GM19463 (cell line): ENCODE data around the gene LLGL2.

ENCODE experiments used
- ATAC-seq: cut with Tn5 transposase; IDR thresholded peaks from one replicate; pipeline ENCODE4 v1.9.1; 2021; ENCODE audit warnings: mild to moderate bottlenecking, moderate library complexity; ENCODE audit not compliant: unreplicated experiment

LLGL2 gene

DNA sequence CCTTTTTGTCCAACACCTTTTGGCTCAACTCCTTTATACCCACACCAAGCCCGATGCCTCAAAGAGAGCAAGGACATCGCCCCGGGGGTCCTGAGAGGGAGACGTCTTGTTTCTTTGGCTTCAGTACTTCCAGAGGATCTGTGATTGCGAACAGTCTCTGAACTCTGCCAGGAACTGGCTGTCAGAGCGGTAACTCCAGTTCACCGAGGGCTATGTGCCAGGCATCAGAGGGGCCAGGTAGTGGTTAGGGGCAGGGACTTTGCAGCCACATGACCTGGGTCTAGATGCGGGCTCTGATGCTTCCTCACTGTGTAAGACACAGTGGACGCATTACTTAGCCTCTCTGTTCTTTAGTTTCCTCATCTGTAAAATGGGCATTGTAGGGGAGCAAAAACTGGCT lies 21.6 kb downstream of the LLGL2 start:
- no peak for ATAC-seq

DNA sequence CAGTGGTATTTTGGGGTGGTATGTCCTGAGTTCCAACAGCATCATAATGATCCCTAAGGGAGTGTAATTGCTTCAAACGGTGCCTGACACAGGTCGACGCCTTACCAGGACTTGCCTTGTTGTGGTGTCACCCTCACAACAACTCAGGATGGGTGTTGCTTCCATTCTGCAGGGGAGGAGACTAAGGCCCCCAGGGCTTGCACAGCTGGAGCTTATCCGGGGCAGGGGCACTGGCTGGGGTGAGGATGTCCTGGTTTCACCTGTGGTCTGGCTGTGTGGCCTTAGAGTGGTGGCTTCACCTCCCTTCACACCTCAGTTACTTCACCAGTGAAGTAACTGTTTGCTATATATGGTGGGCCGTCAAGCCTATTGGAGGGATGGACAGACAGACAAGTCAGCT lies 23.3 kb downstream of the LLGL2 start:
- no peak for ATAC-seq

DNA sequence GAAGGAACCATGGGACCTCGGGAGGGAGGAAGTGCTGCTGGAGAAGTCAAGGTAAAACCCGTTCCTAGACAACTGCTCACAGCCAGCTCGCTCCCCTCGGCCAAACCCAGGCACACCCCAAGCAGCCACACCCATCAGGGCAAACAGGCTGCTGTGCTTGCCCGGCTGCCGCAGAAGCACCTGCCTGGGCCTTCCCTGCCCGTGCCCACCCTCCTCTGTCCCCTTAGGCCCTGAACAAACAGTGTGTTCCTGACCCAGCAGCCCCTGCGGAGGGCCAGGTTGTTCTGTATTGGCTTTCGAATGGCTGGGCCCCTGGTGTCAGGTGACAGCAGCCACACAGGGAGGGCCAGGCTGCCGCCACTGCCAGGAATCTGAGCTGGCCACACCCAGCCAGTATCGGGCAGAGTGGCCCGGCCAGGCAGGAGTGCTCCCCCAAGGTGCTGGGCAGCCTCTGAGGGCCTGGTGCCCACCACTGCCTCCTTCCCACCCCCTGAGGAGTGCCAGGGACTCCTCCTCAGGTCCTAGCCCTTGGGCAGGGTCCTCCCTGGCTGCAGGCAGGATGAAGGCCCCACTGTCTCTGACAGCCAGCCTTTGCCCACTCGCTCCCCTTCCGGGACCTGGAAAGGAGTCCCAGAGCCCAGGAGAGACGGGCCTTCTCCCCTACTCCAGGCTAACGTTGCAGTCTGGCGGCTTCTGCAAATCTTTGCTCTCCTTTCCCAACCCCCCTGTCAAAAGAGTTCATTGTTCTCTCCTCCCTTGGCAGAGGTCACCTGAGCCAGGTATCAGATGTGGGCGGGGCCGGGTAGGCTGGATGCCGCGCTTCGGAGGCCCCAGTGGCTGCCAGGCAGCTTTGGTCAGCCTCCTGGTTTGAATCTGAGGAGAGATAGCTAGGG lies 24.0 kb downstream of the LLGL2 start:
- no peak for ATAC-seq

DNA sequence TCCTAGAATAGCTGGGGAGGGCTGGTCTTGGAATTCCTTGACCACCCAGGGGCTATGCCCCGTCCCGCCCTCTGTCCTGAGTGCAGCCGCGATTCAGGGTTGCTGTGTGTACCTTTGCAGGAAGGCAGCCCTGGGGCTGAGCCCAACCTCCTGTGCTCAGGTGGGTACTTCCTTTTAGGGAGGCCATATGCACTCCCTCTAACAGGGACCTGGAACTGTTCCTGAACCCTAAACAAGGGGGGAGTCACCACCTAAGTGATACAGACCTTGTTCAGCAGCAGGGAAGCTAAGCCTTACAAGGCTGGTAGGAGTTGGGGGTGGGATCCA lies 24.6 kb downstream of the LLGL2 start:
- ATAC-seq = no peak

DNA sequence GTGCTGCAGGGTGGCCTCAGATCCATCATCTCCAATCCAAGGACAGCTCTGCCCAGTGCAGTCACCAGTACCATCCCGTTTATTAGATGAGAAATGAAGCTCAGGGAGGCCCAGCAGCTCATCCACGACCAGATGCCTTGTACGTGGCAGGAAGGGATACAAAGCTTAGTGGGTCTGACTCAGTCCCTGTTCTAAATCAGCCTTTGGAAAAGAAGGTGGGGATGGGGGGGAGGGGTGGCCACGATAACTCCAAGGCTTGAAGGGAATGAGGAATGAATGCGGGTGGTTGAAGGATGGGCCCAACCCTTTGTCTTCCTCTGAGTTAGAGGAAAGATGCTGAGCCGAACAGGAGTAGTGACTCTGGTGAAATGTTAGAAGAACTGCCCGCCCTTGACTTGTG lies 25.8 kb downstream of the LLGL2 start:
- no peak for ATAC-seq

DNA sequence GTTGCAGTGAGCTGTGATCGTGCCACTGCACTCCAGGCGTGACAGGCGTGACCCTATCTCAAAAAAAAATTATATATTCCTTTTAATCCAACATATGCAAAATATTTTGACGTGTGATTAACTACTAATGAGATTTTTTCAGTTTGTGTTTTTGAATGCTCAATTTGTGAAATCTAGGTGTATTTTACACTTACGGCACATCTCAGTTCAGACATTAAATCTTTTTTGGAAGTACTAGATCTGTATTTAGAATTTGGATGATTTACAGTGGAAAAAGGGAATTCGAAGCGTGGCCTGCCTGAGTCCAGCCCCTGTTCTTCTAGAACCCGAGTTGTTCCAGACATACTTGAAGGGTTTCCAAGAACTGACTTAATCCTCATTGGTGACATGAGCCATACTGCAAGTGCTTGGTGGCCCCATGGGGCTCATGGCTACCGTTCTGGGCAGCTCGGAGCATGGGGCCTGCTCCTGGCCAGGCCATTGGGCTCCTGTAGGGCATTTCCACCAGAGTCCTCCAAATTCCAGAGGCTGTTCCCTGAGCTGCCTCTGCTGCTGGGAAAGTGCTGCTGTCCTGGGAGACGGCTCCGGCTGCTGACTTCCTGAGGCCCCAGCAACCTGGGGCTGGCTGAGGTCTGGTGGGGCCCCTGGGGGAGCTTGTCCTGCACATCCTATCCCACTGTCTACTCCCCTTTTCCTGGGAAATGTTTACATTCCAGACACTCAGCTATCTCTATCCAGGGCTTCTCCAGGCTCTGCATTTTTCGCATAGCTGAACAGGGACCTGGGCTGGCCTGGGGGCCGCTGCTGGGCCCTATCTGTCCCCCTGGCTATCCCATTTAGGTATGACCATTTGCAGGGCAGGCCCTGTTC lies 27.2 kb downstream of the LLGL2 start:
- no peak for ATAC-seq

DNA sequence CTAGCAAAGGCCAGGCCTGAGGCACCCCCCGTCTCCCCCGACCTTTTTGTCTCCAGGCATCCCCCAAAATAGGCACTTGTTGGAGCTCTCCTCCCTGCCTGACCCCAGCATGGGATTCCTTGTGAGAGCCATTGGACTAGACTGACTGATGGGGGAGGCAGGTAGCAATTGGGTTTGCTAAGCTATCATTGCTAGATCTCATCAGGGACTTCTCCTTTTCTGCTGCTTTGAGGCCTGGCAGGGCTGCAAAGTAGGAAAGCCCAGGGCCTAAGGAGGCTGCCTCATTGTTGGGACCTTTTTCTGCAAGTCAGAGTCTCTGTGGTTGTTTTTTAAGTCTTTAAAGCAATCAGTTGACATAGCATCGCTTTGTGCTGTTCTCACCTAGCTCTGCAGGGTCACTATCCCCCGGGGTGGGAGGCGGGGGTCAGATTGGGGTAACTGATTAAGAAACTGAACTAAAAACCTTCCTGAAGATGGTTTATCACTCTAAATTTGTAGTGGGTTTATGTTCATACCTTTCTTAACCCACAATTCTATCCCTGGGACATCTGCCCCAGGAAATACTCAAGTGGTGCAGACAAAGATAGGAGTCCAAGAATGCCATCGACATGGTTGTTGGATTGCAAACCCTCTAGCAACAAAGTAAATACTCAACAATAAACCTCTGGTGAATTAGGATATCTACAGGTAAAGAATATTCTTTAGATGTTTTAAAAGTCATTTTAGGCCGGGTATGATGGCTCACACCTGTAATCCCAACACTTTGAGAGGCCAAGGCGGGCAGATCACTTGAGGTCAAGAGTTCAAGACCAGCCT lies 28.0 kb downstream of the LLGL2 start:
- ATAC-seq = no peak

DNA sequence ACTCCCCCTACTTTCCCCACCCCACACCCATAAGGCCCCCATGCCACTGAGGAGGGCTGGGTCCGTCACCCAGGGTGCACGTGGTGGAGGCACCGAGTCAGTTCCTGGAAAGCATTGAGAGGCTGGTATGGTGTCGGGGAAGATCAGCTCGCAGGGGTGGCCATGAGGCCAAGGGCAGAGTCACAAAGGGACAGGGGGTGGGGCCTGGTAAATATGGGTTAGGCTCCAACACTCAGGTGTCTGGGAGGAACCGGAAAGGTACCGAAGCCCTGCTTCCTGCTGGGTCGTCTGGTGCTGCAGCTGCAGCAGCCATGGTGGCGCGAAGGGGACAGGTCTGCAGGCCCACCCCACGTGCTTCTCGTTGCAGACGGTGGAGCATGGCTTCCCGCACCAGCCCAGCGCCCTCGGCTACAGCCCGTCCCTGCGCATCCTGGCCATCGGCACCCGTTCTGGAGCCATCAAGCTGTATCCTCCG lies 30.2 kb downstream of the LLGL2 start:
- no peak for ATAC-seq

DNA sequence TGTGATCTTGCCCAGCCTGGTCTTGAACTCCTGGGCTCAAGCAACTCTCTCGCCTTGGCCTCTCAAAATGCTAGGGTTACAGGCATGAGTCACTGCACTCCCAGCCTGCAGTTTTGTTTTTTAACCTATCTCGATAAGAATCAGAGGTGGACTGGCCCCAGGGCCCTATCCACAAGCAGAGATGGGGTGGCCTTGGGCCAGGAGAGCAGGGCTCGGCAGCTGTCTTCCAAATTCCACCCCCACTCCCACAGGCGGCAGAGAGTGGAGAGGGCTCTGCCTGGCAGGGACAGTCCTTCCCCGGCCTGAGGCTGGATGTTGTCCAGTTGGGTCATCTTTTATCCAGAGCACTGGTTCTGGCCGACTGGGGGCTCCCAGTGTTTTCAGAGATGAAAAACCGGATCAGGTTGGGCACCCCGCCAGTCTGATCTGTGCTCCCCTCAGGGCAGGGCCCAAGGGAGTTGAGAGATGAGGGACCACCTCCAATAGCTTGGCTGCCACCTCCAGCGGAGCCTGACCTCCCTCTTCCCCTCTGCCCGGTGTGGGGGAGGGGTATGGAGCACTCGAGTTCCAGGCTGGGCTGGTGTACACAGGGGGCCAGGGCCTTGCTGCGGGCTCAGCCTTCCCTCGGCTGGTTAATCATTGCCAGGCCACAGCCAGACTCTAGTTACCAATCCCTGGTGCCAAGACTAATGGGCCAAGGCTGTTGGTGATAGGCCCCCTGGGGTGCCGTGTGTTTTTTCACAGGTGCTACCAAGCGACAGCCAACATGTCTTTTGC lies 31.8 kb downstream of the LLGL2 start:
- ATAC-seq = no peak

DNA sequence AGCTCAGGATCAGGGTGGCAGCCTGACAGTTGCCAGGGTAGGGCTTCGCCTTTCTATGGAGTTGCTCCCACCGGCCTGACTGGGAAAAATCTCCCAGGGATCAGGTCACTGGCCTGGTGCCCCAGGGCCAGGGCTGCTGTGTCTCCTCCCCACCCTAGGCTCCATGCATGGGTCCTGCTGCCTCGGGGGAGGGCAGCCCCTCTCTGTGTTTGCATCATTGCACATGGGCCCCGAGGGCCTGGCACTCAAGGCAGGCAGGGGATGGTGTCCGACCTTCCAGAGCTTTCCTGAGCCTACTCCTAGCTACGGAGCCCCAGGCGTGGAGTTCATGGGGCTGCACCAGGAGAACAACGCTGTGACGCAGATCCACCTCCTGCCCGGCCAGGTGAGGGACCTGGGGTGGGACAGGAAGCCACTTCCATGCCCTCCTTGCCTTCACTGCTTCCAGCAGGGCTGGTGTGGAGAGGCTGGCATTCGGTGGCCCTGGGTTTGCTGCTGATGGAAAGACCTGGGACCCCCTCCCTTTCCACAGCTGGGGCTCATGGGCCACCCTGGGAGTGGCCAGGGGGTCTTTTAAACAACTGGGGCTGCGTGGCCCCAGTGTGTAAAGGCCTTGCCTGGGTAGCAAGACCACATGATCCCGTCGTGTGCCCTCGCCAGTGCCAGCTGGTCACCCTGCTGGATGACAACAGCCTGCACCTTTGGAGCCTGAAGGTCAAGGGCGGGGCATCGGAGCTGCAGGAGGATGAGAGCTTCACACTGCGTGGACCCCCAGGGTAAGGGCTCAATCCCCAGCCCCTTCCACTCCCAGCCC lies 32.6 kb downstream of the LLGL2 start:
- ATAC-seq = no peak

DNA sequence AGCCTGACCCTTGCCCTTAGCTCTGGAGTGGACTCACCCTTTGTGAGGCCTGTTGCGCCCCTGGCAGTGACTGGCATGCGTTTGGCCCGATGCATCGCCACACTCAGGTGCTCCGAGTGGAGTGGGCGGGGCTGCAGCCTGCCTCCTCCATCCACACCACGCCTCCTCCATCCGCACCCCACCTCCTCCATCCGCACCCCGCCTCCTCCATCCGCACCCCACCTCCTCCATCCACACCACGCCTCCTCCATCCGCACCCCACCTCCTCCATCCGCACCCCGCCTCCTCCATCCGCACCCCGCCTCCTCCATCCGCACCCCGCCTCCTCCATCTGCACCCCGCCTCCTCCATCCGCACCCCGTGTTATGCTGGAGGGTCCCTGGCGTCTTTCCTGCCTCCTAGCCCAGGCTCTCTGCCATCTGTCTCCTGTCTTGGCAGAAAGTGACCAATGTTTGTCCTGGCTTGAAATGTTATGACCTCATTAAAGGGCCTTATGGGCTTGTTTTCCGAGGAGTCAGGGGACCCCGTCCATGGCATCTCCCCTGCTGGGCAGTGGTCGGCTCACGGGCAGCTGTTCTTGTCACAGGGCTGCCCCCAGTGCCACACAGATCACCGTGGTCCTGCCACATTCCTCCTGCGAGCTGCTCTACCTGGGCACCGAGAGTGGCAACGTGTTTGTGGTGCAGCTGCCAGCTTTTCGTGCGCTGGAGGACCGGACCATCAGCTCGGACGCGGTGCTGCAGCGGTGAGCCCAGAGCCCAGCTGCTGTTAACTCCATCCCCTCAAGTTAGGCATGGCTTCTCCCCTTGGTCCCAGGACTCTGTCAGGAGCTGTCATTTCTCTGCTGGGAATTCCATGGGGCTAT lies 33.4 kb downstream of the LLGL2 start:
- no peak for ATAC-seq

DNA sequence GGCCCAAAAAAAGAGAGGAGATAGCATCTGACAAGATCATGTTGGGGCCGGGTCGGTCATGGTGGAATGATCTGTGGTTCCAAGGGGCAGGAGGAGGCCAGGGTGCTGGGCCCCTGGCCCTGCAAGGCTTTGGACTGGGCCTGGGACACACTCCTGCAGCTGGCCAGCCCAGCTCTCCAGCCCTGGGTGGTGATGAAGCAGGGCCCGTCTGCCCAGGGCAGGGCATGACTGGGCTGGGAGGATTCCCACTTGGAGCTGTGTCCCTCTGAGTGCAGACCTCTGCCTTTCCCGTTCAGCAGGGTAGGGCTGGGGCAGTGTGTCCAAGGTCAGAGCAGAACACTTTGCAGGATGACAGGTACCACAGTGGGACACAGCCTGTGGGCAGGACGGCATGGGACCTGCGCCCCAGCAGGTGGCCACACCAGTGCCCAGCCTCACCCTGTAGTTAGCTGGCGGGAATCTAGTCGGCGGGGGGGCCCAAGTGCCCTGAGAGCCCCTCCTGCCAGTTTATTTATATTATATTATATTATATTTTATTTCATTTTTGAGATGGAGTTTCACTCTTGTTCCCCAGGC lies 34.5 kb downstream of the LLGL2 start:
- ATAC-seq = no peak

DNA sequence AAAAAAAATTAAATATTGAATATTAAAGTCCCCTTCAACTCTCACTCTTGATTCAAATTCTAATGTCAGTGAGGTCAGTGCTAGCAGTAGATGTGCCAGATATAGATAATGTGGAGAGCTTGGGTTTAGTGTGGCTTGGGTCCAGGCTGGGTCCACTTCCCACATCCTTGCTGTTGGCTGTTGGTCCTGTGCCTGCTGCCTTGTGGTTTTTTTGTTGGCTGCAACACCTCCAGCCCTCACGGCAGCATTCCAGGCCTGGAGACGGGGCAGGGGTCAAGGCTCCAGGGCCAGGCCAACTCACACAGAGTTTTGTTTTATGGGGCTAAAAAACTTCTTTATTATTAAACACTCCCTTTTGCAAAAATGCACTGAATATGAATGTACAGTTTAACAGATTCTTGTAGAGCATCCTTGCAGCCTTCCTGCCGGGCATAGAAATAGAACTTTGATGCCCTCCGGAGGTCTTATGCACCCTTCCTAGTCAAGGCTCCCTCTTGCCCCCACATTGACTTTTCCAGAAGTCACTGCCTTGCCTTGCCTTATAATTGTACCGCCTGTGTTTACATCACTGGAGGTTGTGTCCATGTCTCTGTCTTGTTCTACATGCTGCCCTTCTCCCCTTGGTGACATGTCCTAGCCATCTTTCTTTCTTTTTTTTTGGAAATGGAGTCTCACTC lies 36.6 kb downstream of the LLGL2 start:
- no peak for ATAC-seq

DNA sequence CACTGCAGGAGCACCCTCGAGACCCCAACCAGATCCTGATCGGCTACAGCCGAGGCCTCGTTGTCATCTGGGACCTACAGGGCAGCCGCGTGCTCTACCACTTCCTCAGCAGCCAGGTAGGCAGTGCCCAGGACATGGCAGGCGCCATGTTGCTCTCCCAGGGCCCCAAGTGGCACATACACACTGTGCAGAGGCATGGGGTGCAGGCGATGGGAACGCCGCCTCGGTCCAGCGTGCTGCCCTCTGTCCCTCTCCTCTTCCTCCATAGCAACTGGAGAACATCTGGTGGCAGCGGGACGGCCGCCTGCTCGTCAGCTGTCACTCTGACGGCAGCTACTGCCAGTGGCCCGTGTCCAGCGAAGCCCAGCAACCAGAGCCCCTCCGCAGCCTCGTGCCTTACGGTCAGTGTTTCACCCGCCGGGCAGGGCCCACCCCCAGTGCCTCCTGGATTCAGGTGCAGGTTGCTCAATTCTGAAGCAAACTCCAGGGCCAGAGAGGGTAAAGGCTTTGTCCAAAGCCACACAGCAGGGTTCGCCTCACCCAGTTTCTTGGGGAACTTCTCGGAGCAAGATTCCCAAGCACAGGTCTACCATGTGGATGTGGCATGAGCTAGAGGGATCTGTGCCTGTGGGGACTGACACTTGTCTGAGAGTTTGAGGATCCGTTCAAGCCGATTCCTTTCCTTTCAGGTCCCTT lies 37.7 kb downstream of the LLGL2 start:
- ATAC-seq = no peak

DNA sequence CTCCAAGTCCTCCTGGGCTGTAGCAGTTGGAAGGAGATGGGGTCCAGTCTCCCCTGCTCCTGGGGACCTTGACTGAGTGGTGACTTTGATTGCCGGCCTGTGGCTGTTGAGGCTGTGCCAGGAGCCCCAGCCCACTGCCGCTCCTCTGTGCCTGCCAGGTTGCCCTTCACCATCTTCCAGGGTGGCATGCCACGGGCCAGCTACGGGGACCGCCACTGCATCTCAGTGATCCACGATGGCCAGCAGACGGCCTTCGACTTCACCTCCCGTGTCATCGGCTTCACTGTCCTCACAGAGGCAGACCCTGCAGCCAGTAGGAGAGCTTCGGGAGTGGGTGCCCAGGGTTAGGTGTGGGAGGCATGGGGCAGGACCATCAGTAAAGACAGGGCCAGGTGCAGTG lies 38.7 kb downstream of the LLGL2 start:
- ATAC-seq = no peak

DNA sequence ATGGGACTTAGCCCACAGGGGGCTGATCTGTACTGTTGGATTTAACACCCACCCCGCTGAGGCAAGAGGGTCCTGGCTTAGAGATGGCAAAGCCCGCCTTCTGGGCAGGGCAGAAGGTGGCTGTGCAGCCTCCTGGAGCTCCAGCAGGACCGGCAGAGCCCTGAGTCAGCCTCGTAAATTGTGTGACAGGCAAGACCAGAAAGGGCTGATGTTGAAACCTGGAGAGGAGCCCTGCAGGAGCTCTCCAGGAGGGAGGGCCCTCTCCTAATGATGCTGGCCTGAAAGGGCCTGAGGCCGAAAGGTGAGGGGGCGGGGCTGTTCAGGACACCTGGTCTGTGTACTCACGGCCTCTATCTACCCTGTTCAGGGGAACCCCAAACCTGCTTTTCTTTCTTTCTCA lies 39.6 kb downstream of the LLGL2 start:
- ATAC-seq = no peak

DNA sequence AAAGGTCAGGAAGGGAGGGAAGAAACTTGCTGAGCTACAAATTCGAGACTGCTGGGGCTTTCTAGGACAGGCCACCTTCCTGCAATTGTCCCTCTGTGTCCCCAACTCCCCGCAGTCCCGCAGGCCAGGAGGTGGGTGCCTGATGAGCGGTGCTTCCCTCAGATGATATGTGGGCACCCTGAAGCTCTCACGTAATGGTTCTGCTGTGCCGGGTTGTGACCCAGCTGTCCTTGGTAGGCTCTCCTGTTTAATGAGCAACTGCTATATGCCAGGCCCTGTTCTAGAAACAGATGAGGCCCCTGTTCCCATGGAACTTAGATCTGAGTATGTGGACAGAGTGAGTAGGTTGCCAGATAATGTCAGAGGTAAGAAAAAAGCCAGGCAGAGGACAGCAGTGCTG lies 40.1 kb downstream of the LLGL2 start:
- ATAC-seq = no peak
